ENCODE data around the gene IGFBPL1.

IGFBPL1 gene

GRCh38 chr9:38415856-38416255 is 8.4 kb downstream of the IGFBPL1 start:
- in situ Hi-C loops (cut with MboI; ENCODE audit: low sequenced_read_pairs, unreplicated experiment): loop anchor here (25.0 kb wide), 1 partner anchor 271 kb away; no protein-coding TSS in a partner anchor
- no peak for TF ChIP-seq CTCF (IDR thresholded peaks at IDR 0.05; ENCODE audit: borderline replicate concordance, control extremely low read depth, extremely low read depth, insufficient read depth, missing control alignments)

GRCh38 chr9:38414040-38414723 is 10.1 kb downstream of the IGFBPL1 start:
- in situ Hi-C loops (cut with MboI; ENCODE audit: low sequenced_read_pairs, unreplicated experiment): loop anchor here (25.0 kb wide), 1 partner anchor 273 kb away; no protein-coding TSS in a partner anchor
- DNase-seq (ENCODE audit: low spot score): no peak
- TF ChIP-seq CTCF (IDR thresholded peaks at IDR 0.05; ENCODE audit: borderline replicate concordance, control extremely low read depth, extremely low read depth, insufficient read depth, missing control alignments): no peak

More at GRCh38 chr9:38415856-38416255, 8.4 kb downstream of the IGFBPL1 start:
- DNase-seq (ENCODE audit: low spot score): no peak

- no peak for TF ChIP-seq CTCF (IDR thresholded peaks at IDR 0.05; ENCODE audit: borderline replicate concordance, control extremely low read depth, extremely low read depth, insufficient read depth, missing control alignments)
- no peak for DNase-seq (ENCODE audit: low spot score)
- in situ Hi-C loops (cut with MboI; ENCODE audit: low sequenced_read_pairs, unreplicated experiment): loop anchor here (25.0 kb wide), 1 partner anchor 274 kb away; no protein-coding TSS in a partner anchor
These were observed 11.0 kb downstream of the IGFBPL1 start for GRCh38 chr9:38413283-38413682.

- DNase-seq (ENCODE audit: low spot score): no peak
- TF ChIP-seq CTCF (IDR thresholded peaks at IDR 0.05; ENCODE audit: borderline replicate concordance, control extremely low read depth, extremely low read depth, insufficient read depth, missing control alignments): no peak
- in situ Hi-C loops (cut with MboI; ENCODE audit: low sequenced_read_pairs, unreplicated experiment): loop anchor here (25.0 kb wide), 1 partner anchor 275 kb away; no protein-coding TSS in a partner anchor
These were observed 11.5 kb downstream of the IGFBPL1 start for GRCh38 chr9:38412751-38413150.

- DNase-seq (ENCODE audit: low spot score): no peak
- TF ChIP-seq CTCF (IDR thresholded peaks at IDR 0.05; ENCODE audit: borderline replicate concordance, control extremely low read depth, extremely low read depth, insufficient read depth, missing control alignments): no peak
- in situ Hi-C loops (cut with MboI; ENCODE audit: low sequenced_read_pairs, unreplicated experiment): loop anchor here (25.0 kb wide), 1 partner anchor 279 kb away; no protein-coding TSS in a partner anchor
These were observed 15.5 kb downstream of the IGFBPL1 start for GRCh38 chr9:38408719-38409118.

GRCh38 chr9:38406476-38407186 is 17.6 kb downstream of the IGFBPL1 start:
- no peak for TF ChIP-seq CTCF (IDR thresholded peaks at IDR 0.05; ENCODE audit: borderline replicate concordance, control extremely low read depth, extremely low read depth, insufficient read depth, missing control alignments)
- in situ Hi-C loops (cut with MboI; ENCODE audit: low sequenced_read_pairs, unreplicated experiment): loop anchor here (25.0 kb wide), 1 partner anchor 281 kb away; no protein-coding TSS in a partner anchor
- no peak for DNase-seq (ENCODE audit: low spot score)

All from GM13976 (cell line).